ENCODE measurements around the gene ZNF543.
"Not testable (repeated sequence)": the region's sequence is repeated elsewhere in the genome, so short reads cannot be mapped to it uniquely, and the experiment has no call there.

The ZNF543 gene

DNA sequence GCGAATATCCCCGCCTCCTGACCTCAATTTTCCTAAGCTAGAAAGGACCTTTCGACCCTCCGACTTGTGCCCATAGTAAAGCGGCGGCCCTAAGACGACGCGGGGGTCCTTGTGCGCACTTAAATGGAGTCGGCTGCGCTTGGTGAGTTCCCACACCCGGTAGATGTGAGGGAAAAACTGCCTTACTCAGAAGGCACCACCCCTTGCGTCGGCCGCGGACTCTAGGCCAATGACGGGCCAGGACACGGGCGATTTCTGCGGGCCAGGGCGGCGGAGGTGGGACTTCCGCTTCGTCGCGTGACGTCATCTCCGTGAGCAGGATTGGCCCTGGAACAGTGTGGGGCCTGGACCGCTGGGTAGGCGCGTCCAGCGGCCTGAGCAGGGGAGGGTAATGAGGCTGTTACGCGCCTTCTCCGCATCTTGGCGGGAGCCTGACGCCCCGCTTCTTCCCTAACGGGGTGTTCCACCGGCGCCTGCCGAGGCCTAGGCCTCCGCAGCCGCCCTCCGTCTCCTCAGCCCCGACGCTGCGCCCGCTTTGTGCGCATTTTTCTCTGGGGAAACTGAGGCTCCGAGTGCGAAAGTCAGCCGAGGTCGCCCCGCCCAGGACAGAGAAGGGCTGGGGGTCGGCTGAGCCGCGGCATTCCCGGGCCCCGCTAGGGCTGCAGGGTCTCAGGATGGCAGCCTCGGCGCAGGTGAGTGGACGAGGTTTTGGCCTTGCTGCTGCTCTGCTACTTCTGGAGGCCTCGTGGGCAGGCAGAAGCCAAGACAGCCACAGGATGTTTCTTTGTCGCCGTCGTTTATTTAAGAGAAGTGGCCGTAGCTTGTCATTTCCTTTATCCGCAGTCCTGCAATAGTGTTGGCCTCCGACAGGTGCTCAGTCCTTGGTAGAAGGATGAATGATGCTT lies at the start of gene ZNF543:
Gene ZNF543, plus strand, starts transcription at position 293 of the 905 bp plus-strand sequence. Its CDS starts 382 bp downstream, at position 675.
- DNase-seq, result peak; percentile 98

DNA sequence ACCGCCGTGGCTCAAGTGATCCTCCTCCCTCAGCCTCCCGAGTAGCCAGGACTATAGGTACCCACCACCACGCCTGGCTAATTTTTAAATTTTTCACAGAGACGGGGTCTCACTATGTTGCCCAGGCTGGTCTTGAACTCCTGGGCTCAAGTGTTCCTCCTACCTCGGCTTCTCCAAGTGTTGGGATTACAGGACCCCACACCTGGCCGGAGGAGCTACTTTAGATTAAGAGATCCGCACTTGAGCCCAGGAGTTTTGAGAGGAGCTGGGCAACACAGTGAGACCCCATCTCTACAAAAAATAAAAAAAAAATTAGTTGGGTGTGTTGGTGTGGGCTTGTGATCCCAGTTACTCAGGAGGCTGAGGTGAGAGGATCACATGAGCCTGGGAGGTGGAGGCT lies 49.0 kb upstream of the ZNF543 start:
- no peak for DNase-seq

DNA sequence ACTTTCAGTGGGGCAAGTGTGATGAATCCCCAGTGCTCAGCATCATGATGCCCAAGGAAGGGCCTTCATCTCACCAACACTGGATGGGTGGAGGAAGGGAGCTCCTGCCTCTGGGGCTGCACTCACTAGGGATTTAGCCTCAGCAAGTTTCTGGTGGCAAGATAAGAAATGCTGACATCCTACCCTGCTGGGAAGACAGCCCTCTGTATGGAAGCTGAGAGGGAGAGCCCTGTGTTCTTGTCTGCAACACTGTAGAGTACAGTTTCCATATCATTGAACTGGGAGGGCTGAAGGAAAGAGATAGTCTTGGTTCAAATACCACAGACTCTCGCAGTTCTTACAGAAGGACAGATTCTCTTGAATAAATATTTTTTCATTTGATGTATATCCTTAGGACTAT lies 47.3 kb upstream of the ZNF543 start:
- no peak for DNase-seq

DNA sequence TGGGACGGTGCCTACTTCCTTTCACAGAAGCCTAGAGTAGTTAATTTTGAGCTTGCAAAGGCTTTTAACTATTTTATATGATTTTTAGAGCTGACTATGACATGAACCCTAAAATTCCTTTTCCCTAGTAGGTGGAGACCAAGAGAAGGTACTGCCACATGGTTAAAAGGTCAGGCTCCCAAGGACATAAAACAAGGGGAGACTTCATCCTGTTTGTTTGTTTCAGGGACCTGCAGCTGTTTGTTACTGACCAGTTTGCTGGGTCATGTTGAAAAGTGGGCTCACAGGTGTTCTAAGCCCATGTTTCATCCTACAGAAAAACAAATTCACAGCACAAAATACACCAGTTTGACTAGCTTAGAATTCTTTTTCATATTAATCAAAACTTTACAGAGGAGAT lies 43.8 kb upstream of the ZNF543 start:
- no peak for DNase-seq

DNA sequence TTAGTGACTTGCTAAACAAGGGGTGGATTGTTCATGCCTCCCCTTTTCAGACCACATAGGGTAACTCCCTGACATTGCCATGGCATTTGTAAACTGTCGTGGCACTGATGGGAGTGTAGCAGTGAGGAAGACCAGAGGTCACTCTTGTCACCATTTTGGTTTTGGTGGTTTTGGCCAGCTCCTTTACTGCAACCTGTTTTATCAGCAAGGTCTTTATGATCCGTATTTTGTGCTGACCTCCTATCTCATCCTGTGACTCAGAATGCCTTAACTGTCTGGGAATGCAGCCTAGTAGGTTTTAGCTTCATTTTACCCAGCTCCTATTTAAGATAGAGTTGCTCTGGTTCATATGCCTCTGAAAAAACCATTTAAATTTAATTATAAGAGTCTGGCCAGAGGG lies 41.8 kb upstream of the ZNF543 start:
- not testable (repeated sequence) for DNase-seq

DNA sequence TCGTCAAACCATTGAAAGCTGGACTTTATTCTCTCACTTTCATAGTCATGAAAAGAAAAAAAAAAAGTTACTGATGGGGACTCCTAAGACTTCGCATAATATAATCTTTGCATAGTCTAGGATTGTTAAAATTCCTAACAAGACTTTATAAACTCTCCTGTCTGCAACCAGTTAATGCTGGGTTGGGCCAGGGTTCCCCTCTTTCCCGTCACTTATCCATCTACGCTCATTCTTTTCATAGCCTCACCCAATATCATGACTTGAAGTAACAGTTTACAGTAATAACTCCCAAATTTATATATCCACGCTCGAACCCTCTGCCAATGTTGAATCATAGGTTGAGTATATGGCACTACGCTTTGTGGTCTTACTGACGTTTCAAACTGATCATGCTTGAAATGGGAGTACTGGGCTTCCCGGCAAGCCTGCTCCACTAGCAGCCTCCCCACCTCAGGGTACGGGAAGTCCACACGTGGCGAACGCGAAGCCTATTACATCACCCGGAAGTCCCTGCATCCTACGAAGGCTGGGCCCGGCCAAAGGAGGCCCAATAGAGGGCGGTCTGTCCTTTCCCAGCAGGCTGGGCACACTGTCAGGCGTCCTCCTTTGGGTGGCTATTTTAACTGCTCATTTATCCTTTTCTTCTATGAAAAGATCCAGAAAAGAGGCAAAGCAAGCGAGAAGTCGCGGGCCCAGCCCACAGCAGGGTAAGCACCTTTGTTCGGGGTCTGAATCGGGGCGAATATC lies 40.7 kb upstream of the ZNF543 start:
- peak; percentile 94 for DNase-seq

DNA sequence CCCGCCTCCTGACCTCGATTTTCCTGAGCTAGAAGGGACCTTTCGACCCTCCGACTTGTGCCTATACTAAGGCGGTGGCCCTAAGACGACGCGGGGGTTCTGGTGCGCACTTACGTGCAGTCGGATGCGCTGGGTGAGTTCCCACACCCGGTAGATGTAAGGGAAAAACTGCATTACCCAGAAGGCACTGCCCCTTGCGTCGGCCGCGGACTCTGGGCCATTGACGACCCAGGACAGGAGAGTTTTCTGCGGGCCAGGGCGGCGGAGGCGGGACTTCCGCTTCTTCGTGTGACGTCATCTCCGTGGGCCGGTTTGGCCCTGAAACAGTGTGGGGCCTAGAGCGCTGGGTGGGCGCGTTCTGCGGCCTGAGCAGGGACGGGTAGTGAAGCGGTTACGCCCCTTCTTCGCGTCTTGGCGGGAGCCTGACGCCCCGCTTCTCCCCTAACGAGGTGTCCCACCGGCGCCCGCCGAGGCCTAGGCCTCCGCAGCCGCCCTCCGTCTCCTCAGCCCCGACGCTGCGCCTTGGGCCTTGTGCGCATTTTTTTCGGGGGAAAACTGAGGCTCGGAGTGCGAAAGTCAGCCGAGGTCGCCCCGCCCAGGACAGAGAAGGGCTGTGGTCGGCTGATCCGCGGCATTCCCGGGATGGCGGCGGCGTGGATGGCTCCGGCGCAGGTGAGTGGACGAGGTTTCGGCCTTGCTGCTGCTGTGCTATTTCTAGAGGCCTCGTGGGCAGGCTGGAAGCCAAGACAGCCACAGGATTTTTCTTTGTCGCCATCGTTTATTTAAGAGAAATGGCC lies 39.9 kb upstream of the ZNF543 start, which contains the start of gene ZNF460:
Gene ZNF460, plus strand, starts transcription at position 321 of the 797 bp plus-strand sequence. Its CDS starts 322 bp downstream, at position 643.
- peak; percentile 99 for DNase-seq

DNA sequence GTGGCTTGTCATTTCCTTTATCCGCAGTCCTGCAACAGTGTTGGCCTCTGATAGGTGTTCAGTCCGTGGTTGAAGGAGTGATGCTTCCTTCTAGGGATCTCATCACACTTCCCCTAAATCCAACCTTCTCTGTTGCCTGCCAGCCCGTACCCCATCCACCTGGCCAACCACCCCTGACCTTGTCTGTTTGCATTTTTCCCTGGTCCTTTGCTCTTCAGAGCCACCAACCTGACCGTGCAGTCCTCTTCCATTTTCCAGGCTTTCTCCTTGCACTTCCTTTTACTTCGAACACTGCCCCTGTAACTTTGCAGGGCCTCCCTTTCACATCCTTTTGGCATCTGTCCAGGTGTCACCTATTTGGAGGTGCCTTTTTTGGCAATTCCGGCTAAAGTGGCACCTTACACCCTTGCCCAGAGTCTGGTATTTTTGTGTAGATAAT lies 39.3 kb upstream of the ZNF543 start:
- DNase-seq, result no peak

DNA sequence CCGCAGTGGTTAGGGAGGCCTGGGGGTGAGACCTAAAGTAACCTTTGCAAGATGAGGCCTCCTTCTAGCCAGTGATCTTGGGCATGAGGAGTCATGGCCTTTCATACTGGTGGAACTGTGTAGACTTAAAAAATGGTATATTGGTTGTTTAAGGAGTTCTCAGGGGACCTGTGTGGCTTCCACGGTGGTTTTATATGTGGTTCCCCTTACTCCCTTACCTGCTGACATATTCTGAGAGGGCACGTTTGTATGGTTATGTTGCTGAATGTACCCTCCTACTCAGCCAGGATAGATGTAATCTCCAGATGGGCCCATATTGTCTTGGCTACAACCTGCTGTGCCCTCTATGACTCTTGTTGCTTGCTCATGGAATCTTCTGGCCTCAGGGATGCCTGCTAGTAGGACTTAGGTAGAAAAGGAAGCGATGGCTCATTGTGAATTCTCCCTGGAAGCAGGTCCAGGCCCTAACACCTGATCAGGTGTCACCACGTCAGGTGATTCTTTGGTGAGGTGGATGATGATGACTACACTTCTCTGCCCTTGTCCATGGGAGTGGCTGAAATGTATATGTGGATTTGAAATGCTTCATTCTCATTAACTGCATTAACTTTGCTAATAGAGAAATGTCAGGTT lies 38.1 kb upstream of the ZNF543 start:
- no peak for DNase-seq

DNA sequence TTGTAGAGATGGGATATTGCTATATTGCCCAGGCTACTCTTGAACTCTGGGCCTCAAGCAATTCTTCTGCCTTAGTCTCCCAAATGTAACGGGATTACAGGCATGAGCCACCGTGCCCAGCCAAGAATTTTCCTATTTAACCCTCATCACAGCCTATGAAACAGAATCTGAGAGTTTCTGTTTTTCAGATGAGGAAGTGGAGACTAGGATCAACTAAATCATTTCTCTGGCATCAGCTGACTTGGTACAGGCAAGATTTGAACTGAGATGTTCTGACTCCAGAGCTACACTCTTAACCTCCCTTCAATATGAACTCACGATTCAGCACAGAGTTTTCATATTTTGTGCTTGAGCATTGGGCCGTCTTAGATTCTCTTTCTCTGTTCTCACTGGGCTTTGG lies 31.9 kb upstream of the ZNF543 start:
- DNase-seq, result no peak

DNA sequence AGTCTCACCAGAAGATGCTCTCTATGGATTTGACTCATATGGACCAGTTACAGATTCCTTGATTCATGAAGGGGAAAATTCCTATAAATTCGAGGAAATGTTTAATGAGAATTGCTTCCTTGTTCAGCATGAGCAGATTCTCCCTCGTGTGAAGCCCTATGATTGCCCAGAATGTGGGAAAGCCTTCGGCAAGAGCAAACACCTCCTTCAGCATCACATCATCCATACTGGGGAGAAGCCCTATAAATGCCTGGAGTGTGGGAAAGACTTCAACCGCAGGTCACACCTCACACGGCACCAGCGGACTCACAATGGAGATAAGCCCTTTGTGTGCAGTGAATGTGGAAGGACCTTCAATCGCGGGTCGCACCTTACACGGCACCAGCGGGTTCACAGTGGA lies 29.3 kb upstream of the ZNF543 start:
- no peak for DNase-seq

DNA sequence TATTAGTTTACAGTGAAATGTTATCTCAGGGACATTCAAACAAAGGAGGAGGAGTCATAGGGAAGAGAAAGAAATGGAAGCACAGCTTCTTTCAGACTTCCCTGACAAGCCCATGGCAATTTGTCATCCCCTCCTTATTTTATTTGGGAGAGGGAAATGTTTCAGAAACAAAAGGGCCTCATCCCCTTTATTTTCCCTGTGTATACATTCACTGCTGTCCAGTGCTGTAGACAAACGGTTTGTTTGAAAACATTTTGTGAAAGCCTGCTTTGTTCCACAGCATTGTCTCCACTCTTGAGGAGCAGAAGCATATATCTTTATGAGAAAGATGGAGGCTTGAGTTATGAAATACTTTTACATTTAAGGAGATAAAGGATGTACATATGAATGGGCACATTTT lies 27.7 kb upstream of the ZNF543 start:
- no peak for DNase-seq

DNA sequence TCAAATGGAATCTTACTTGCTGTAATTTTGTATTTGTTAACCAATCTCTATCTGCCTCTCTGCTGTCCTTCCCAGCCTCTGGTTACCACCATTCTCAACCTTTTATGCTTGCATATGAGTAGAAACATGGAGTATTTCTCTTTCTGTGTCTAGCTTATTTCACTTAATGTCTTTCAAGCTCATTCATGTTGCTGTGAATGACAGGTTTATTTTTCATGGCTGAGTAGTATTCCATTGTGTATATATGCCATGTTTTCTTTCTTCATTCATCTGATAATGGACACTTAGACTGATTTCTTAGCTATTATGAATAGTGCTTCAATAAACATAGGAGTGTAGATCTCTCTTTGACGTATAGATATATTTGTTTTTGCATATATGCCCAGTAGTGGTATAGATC lies 26.6 kb upstream of the ZNF543 start:
- DNase-seq, result no peak

DNA sequence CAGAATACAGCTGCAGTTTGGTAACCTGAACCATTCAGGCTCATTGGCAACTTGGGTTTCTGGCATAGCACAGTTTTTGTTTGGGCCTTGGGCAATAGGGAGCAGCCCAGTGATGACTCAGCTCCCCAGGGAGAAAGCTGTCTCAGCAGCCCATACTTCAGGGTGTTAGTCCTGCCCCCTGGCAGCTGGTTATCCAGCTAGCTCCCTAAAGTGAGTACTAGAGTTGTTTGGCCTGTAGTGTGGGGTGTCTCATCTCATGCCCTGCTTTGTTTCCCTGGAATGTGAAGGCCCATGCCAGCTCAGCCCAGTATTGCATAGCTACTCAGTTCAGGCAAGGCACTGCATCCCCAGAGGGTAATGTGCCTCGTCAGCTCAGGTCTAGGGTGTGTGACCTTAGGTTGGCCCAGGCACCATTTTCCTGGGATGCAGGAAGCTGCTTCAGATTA lies 18.2 kb upstream of the ZNF543 start:
- no peak for DNase-seq

DNA sequence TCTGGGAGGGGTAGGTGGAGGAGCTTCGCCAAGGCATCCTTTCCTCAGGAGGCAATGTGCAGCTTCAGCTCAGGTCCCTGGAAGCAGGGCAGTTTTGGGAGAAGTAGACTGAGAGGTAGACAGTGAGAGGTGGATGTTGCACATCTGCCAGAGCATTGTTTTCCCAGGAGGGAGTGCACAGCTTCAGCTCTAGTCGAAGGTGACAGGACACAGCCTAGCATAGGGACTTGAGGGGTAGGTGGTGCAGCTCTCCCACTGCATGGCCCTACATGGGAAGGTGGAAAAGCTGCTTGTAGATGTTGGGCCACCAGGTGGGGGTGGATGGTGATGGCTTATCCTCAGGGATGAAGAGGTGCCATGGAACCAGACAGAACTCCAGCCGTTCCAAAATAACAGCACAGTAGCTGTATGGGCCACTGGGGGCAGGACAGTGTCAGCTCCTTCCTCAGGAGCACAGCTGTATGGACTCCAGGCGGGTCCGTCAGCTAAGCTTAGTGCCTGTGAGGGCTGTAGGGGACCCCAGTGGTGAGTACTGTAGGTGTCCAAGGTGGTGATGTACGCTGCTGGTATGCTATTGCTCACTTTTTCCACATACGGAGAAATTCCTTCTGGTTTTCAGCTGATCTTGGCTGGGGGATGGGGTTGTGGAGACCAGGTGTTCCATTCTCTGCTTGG lies 17.4 kb upstream of the ZNF543 start:
- DNase-seq, result no peak

DNA sequence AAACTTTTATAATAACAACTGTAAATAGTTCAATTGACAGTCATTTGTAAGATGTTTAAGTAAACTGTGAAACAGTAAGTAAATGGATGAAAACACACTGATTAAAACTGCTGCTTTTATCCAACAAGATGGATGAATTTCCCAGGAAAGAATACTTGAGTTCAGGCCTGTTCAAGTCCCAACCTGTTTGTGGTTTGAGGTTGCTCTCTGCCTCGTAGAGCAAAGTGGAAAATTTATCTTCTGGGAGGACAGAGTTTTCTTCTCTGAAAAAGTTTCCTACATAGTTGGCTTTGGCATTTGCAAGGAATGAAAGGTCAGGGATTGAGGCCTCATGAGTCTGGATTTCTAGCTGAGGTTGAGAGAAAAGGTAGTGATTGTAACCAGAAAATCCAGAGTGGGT lies 15.2 kb upstream of the ZNF543 start:
- no peak for DNase-seq

DNA sequence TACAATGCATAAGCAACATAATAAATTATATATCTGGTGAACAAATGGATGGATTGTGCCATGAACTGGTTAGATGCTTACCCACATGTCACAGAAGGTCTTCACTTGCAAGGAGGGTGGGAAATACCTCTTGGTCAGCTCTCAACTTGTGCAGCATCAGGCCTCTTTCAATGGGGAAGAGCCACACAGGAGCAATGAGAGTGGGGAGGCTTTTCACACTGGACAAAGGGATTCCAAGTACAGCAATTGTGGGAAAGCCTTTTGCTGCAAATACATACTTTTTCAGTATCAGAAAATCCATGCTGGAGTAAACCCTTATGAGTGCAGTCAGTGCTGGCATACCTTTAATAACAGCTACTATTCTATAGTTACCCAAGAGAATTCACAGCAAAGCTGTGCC lies 11.8 kb upstream of the ZNF543 start:
- DNase-seq, result no peak

DNA sequence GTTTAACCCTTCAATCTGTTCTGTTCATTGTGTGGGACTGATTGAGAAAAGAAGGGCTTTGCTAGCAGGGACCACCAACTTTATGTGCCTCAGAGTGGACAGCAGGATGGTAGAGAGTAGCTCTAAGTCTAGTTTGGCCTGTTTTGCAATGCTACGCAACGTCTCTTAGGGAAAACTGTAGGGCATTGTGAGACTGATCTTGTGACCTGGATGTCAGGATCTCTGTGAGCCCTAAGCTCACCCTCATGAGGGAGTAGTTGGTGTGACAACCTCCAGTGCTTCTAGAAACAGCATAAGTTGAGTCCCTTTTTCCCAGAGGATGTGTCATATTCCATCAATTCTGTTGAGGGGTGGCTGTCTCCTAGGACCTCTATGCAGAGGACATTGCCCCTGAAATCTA lies 9.5 kb upstream of the ZNF543 start:
- DNase-seq, result no peak

DNA sequence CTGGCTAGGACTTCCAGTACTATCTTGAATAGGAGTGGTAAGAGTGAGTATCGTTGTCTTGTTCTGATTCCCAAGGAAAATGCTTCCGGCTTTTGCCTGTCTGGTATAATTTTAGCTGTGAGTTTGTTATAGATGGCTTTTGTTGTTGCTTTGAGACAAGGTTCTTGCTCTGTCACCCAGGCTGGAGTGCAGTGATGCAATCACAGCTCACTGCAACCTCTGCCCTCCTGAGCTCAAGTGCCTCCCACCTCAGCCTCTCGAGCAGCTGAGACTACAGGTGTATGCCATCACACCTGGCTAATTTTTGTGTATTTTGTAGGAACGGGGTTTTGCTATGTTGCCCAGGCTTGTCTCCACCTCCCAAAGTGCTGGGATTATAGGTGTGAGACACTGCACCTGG lies 6.1 kb upstream of the ZNF543 start:
- DNase-seq, result no peak

DNA sequence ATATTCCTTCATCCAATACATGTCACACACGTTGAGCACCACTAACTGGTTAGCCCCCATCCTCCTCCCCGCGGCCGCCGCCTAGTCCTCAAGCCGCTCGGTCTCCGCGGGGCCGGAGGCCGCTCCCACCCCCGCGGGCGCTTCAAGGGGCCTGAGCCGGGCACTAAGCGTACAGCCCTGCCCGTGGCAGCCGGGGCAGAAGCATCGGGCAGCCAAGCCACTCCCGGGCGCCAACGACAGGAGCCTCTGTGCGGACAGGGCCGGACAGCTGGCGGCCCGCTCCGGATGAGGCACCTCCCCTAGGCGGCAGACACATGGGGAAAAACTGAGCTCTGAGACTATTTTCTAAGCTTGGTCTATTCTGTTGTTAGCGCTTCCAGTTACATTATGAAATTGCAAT lies 2.8 kb upstream of the ZNF543 start:
- peak; percentile 18 for DNase-seq

DNA sequence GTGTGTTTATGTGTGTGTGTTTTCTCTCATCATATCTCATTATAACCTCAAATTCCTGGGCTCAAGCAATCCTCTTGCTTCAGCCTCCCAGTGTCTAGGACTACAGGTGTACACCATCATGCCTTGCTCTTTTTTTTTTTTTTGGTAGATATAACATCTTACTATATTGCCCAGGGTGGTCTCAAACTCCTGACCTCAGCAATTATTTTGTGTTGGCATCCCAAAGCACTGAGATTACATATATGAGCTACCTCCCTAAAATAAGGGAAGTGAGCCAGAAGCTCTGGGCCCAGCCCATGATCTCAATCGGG lies 448 bp upstream of the ZNF543 start:
- DNase-seq, result no peak

DNA sequence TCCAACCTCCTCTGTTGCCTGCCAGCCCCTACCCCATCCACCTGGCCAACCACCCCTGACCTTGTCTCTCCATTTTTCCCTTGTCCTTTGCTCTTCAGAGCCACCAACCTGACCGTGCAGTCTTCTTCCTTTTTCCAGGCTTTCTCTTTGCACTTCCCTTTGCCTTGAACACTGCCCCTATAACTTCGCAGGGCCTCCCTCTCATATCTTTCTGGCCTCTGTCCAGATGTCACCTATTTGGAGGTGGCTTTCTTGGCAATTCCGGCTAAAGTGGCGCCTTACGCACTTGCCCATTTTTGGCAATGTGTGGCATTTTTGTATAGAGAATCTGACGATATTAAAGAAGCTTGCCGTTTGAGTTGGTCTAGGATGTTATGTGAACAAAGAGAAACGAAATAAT lies 844 bp downstream of the ZNF543 start:
- DNase-seq, result no peak
